ENCODE results near the gene NEURL1. TPM values are rescaled to one million over a fixed set of nuclear protein-coding genes. Genes with fewer than 3 reads are reported as not detected.

Gene NEURL1
- total and polyA plus RNA-seq, 2 experiments from 2014 or later, result 2.3 to 4.6 TPM

DNA sequence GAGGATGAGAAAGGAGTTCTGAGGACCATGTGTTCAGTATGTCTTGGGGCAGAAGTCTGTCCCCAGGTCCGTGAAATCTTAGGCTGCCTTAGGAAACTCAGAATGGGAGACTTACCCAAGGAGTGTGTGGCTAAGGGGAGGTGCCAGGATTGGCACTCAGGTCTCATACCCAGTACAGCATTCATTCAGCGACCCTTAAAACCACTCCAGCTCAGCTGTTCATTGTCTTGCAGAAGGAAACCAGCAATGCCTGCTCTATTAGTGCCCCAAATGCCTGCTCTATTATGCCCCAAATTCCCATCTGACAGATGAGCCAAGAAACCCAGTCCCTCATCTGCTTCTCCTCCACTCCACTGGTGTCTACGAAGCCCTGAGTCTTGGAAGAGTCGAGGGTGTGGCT is 147.8 kb downstream of the NEURL1 start:
- DNase-seq (ENCODE audit: low spot score), result no peak
- H3K9me2 ChIP-seq (replicated peaks; ENCODE audit: insufficient read depth), result no peaks in the 10 kb centered on the region
- no peak overlapping the region for H3K27ac ChIP-seq
- TF ChIP-seq EZH2phosphoT487 (IDR thresholded peaks at IDR 0.05; ENCODE audit: low read depth, severe bottlenecking, unreplicated experiment) (no peak), EZH2 (IDR thresholded peaks at IDR 0.05; ENCODE audit: borderline replicate concordance) (no peak)
- TF ChIP-seq, protein P1, sequence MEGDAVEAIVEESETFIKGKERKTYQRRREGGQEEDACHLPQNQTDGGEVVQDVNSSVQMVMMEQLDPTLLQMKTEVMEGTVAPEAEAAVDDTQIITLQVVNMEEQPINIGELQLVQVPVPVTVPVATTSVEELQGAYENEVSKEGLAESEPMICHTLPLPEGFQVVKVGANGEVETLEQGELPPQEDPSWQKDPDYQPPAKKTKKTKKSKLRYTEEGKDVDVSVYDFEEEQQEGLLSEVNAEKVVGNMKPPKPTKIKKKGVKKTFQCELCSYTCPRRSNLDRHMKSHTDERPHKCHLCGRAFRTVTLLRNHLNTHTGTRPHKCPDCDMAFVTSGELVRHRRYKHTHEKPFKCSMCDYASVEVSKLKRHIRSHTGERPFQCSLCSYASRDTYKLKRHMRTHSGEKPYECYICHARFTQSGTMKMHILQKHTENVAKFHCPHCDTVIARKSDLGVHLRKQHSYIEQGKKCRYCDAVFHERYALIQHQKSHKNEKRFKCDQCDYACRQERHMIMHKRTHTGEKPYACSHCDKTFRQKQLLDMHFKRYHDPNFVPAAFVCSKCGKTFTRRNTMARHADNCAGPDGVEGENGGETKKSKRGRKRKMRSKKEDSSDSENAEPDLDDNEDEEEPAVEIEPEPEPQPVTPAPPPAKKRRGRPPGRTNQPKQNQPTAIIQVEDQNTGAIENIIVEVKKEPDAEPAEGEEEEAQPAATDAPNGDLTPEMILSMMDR (IDR thresholded peaks at IDR 0.05; ENCODE audit: poor library complexity), result no peak
- peaks cover 8% of the 10 kb centered on the region for H3K4me1 ChIP-seq (ENCODE audit: insufficient read depth)
- H3K4me3 ChIP-seq, result no peak overlapping the region
- H3K4me2 ChIP-seq, result no peak overlapping the region
- WGBS (ENCODE audit: low lambda C conversion rate, missing lambda C conversion rate), result 98% methylated on average over 4 of the region's 4 CpGs
- H3K27me3 ChIP-seq, result no peaks in the 10 kb centered on the region
- H2AFZ ChIP-seq, result no peak overlapping the region
- H4K20me1 ChIP-seq (ENCODE audit: insufficient read depth, poor library complexity, severe bottlenecking), result peaks cover 8% of the 10 kb centered on the region
- H3K9me3 ChIP-seq (ENCODE audit: low read depth), result no peaks in the 10 kb centered on the region
- no peaks in the 10 kb centered on the region for H3K36me3 ChIP-seq (replicated peaks; ENCODE audit: insufficient read depth, low read depth)
- H3K79me2 ChIP-seq, result peaks cover 19% of the 10 kb centered on the region

Other genes starting within 250 kb of the NEURL1 start
- gene RPEL1, start 247.8 kb upstream of the NEURL1 start, total RNA-seq, result 0.10 TPM in 1 of 2 replicates, not detected in the other
- not detected in 2 replicates for gene RPEL1, start 247.8 kb upstream of the NEURL1 start, polyA plus RNA-seq
- 0.16 and 0.93 TPM in 2 replicates for gene INA, start 216.6 kb upstream of the NEURL1 start, total RNA-seq
- gene INA, start 216.6 kb upstream of the NEURL1 start, polyA plus RNA-seq, result 0.71 TPM in 1 of 2 replicates, not detected in the other
- 9.0 and 12.6 TPM in 2 replicates for gene PCGF6, start 142.6 kb upstream of the NEURL1 start, total RNA-seq
- gene PCGF6, start 142.6 kb upstream of the NEURL1 start, polyA plus RNA-seq, result 5.7 and 7.7 TPM in 2 replicates
- gene TAF5, start 125.7 kb upstream of the NEURL1 start, total RNA-seq, result 6.6 and 6.9 TPM in 2 replicates
- gene TAF5, start 125.7 kb upstream of the NEURL1 start, polyA plus RNA-seq, result 5.3 and 5.4 TPM in 2 replicates
- gene ATP5MK, start 97.2 kb upstream of the NEURL1 start, total RNA-seq, result 408 and 516 TPM in 2 replicates
- gene ATP5MK, start 97.2 kb upstream of the NEURL1 start, polyA plus RNA-seq, result 617 and 647 TPM in 2 replicates
- 15.5 and 17.3 TPM in 2 replicates for gene PDCD11, start 97.1 kb upstream of the NEURL1 start, total RNA-seq
- 9.9 and 14.8 TPM in 2 replicates for gene PDCD11, start 97.1 kb upstream of the NEURL1 start, polyA plus RNA-seq
- gene CALHM2, start 41.3 kb upstream of the NEURL1 start, total RNA-seq, result 2.1 and 3.2 TPM in 2 replicates
- 5.5 and 7.9 TPM in 2 replicates for gene CALHM2, start 41.3 kb upstream of the NEURL1 start, polyA plus RNA-seq
- gene CALHM1, start 34.8 kb upstream of the NEURL1 start, total RNA-seq, result not detected in 2 replicates
- gene CALHM1, start 34.8 kb upstream of the NEURL1 start, polyA plus RNA-seq, result 0.11 TPM in 1 of 2 replicates, not detected in the other
- gene CALHM3, start 14.5 kb upstream of the NEURL1 start, total RNA-seq, result not detected in 2 replicates
- gene CALHM3, start 14.5 kb upstream of the NEURL1 start, polyA plus RNA-seq, result not detected in 2 replicates

Measured in hepatocyte (in vitro differentiated cells).